Liver (tissue), 9 donors: ENCODE results near the gene VGF. TPM values are rescaled to one million over a fixed set of nuclear protein-coding genes. Genes with fewer than 3 reads are reported as not detected.

Experiments
- DNase-seq: peaks from one replicate; pipeline ENCODE4 v3.0.0-alpha.2; 2017; ENCODE audit warnings: low spot score
- H3K27ac ChIP-seq, 2 donors: one replicate each; pipeline ENCODE4 v1.7.0; 2013; ENCODE audit warnings: inconsistent platforms in 2 of 2, low read length in 2 of 2, control low read depth in 1 of 2, low read depth in 1 of 2, mild to moderate bottlenecking in 1 of 2
- H3K27me3 ChIP-seq, 4 donors: one replicate each; pipeline versions ENCODE4 v1.6.1 to v1.7.0; 2013; ENCODE audit warnings: low read length in 3 of 4, inconsistent platforms in 1 of 4, mild to moderate bottlenecking in 1 of 4, moderate library complexity in 1 of 4; ENCODE audit not compliant: control insufficient read depth in 4 of 4, insufficient read depth in 4 of 4
- H3K36me3 ChIP-seq, 4 donors: one replicate each; pipeline versions ENCODE4 v1.6.1 to v1.7.0; 2013; ENCODE audit warnings: low read length in 3 of 4, mild to moderate bottlenecking in 3 of 4, low read depth in 1 of 4, moderate library complexity in 1 of 4; ENCODE audit not compliant: control insufficient read depth in 4 of 4, insufficient read depth in 3 of 4
- H3K4me1 ChIP-seq, 4 donors: one replicate each; pipeline versions ENCODE4 v1.6.1 to v1.7.0; 2013; ENCODE audit warnings: low read length in 3 of 4, mild to moderate bottlenecking in 3 of 4, moderate library complexity in 1 of 4; ENCODE audit not compliant: control insufficient read depth in 4 of 4, insufficient read depth in 4 of 4
- H3K4me3 ChIP-seq, 3 donors: one replicate each; pipeline versions ENCODE4 v1.6.1 to v1.7.0; 2013; ENCODE audit warnings: low read length in 3 of 3, control low read depth in 1 of 3, low read depth in 1 of 3, mild to moderate bottlenecking in 1 of 3
- H3K9ac ChIP-seq, 2 donors: one replicate each; pipeline ENCODE4 v1.7.0; 2013; ENCODE audit warnings: low read length in 2 of 2, mild to moderate bottlenecking in 2 of 2, moderate library complexity in 2 of 2, control low read depth in 1 of 2, low read depth in 1 of 2
- H3K9me3 ChIP-seq, 4 donors: one replicate each; pipeline versions ENCODE4 v1.6.1 to v1.7.0; 2013; ENCODE audit warnings: low read length in 3 of 4; ENCODE audit not compliant: control insufficient read depth in 4 of 4
- ATF3 ChIP-seq: IDR thresholded peaks from 2 replicates; pipeline ENCODE4 v1.6.1; 2016; ENCODE audit warnings: antibody characterized with exemption
- CTCF ChIP-seq: fragments of 150-350 bp; IDR thresholded peaks from 2 replicates; pipeline ENCODE4 v1.5.1; 2017; ENCODE audit warnings: improper control_type of control experiment, low read depth, low read length; ENCODE audit not compliant: missing input control
- EGR1 ChIP-seq, 2 donors: IDR thresholded peaks; 2 replicates each; pipeline ENCODE4 v1.6.1; 2016 to 2018; ENCODE audit warnings: antibody characterized with exemption in 2 of 2, low read depth in 2 of 2
- FOXA1 ChIP-seq: IDR thresholded peaks from 2 replicates; pipeline ENCODE4 v1.6.1; 2016; ENCODE audit warnings: antibody characterized with exemption
- FOXA2 ChIP-seq: IDR thresholded peaks from 2 replicates; pipeline ENCODE4 v1.6.1; 2016; ENCODE audit warnings: antibody characterized with exemption
- GABPA ChIP-seq, 2 donors: IDR thresholded peaks in 1 of 2; conservative IDR thresholded peaks in 1 of 2; 2 replicates each; pipeline ENCODE4 v1.6.1; 2016; ENCODE audit warnings: antibody characterized with exemption in 2 of 2, mild to moderate bottlenecking in 1 of 2, moderate library complexity in 1 of 2
- HNF4A ChIP-seq, 2 donors: conservative IDR thresholded peaks; 2 replicates each; pipeline ENCODE4 v1.6.1; 2016; ENCODE audit warnings: antibody characterized with exemption in 2 of 2, mild to moderate bottlenecking in 2 of 2
- HNF4G ChIP-seq: IDR thresholded peaks from 2 replicates; pipeline ENCODE4 v1.6.1; 2016; ENCODE audit warnings: antibody characterized with exemption
- JUND ChIP-seq, 2 donors: IDR thresholded peaks; 2 replicates each; pipeline ENCODE4 v1.6.1; 2016; ENCODE audit warnings: antibody characterized with exemption in 2 of 2
- NR2F2 ChIP-seq: IDR thresholded peaks from 2 replicates; pipeline ENCODE4 v1.6.1; 2016; ENCODE audit warnings: antibody characterized with exemption
- RAD21 ChIP-seq, 2 donors: IDR thresholded peaks; 2 replicates each; pipeline ENCODE4 v1.6.1; 2016; ENCODE audit warnings: antibody characterized with exemption in 2 of 2, mild to moderate bottlenecking in 2 of 2
- SP1 ChIP-seq: IDR thresholded peaks from 2 replicates; pipeline ENCODE4 v1.6.1; 2018; ENCODE audit warnings: antibody characterized with exemption, mild to moderate bottlenecking
- TAF1 ChIP-seq: conservative IDR thresholded peaks from 2 replicates; pipeline ENCODE4 v1.6.1; 2016; ENCODE audit warnings: antibody characterized with exemption, mild to moderate bottlenecking
- YY1 ChIP-seq: IDR thresholded peaks from 2 replicates; pipeline ENCODE4 v1.6.1; 2016; ENCODE audit warnings: antibody characterized with exemption, mild to moderate bottlenecking
- ZBTB33 ChIP-seq: IDR thresholded peaks from 2 replicates; pipeline ENCODE4 v1.6.1; 2016; ENCODE audit warnings: antibody characterized with exemption
- WGBS: extraction: QIAGEN DNeasy Blood & Tissue Kit; methylation state at CpG from one replicate; pipeline ENCODE4 v1.1.7; 2013; 5-methylcytosine and 5-hydroxymethylcytosine counted together
- polyA plus RNA-seq, 2 donors: library from polyadenylated mRNA; stranded (reverse) in 1 of 2; unstranded in 1 of 2; fragments of 200-250 nt in 1 of 2; fragments of >200 nt in 1 of 2; fragmentation: Nextera tagmentation in 1 of 2; extraction: Ambion mirVana in 1 of 2; gene quantifications; one replicate each; pipeline versions ENCODE4 v1.2.1 to v1.2.3, GENCODE V29; 2013 to 2015
- total RNA-seq, 2 donors: library from RNA; depleted of rRNA; stranded (reverse); fragments of >200 nt; gene quantifications; one replicate each; pipeline ENCODE4 v1.2.3, GENCODE V29; 2014
- TF ChIP-seq, protein P1 (sequence below): IDR thresholded peaks from 2 replicates; pipeline ENCODE4 v1.6.1; 2016; ENCODE audit warnings: antibody characterized with exemption, mild to moderate bottlenecking
- TF ChIP-seq, protein P2 (sequence below): IDR thresholded peaks from 2 replicates; pipeline ENCODE4 v1.6.1; 2016; ENCODE audit warnings: antibody characterized with exemption
- donor health status: healthy.
- donor health status: healthy.
- donor health status: healthy.
- donor health status: healthy.
- donor health status: healthy.

The VGF gene
- total and polyA plus RNA-seq, 4 donors, result not detected

DNA sequence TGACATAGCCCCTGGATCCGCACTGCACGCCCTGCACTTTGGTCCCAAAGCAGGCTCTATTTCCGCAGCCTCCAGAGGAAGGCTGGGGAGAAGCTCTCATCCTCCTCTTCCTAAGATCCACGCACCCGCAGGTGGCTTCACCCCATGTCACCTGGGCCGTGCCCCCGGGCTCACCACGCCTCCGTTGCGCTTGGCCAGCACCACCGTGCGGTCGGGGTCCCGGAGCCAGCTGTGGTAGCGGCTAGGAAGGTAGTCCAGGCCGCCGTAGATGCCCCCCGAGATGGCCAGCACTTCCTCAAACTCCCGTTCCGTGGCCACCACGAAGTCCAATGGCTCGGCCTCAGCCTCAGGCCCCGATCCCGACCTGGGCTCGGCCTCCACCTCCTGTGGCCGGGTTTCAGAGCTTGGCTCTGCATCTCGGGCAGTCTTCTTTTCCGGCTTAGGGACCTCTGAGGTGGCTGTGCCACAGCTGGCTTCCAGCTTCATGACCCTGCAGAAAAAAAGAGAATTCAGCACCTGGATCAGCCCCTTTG lies 9.0 kb upstream of the VGF start:
- no peak overlapping the region for H3K27ac ChIP-seq
- no peaks in the 10 kb centered on the region for H3K36me3 ChIP-seq
- WGBS, result 22% methylated on average over 28 of the region's 28 CpGs
- no peak overlapping the region for H3K4me3 ChIP-seq
- TF ChIP-seq RAD21 (IDR thresholded peaks at IDR 0.05) (no peak), ATF3 (no peak), NR2F2 (no peak), FOXA2 (no peak), EGR1 (IDR thresholded peaks at IDR 0.05; ENCODE audit: low read depth in 2 of 2) (no peak), HNF4G (no peak), GABPA (IDR thresholded peaks at IDR 0.05 in 1 of 2, conservative IDR thresholded peaks at IDR 0.05 in 1 of 2) (no peak), CTCF (no peak), FOXA1 (no peak), TAF1 (no peak), JUND (IDR thresholded peaks at IDR 0.05) (no peak), SP1 (no peak), ZBTB33 (no peak), HNF4A (conservative IDR thresholded peaks at IDR 0.05) (no peak), YY1 (no peak)
- TF ChIP-seq, protein P1, sequence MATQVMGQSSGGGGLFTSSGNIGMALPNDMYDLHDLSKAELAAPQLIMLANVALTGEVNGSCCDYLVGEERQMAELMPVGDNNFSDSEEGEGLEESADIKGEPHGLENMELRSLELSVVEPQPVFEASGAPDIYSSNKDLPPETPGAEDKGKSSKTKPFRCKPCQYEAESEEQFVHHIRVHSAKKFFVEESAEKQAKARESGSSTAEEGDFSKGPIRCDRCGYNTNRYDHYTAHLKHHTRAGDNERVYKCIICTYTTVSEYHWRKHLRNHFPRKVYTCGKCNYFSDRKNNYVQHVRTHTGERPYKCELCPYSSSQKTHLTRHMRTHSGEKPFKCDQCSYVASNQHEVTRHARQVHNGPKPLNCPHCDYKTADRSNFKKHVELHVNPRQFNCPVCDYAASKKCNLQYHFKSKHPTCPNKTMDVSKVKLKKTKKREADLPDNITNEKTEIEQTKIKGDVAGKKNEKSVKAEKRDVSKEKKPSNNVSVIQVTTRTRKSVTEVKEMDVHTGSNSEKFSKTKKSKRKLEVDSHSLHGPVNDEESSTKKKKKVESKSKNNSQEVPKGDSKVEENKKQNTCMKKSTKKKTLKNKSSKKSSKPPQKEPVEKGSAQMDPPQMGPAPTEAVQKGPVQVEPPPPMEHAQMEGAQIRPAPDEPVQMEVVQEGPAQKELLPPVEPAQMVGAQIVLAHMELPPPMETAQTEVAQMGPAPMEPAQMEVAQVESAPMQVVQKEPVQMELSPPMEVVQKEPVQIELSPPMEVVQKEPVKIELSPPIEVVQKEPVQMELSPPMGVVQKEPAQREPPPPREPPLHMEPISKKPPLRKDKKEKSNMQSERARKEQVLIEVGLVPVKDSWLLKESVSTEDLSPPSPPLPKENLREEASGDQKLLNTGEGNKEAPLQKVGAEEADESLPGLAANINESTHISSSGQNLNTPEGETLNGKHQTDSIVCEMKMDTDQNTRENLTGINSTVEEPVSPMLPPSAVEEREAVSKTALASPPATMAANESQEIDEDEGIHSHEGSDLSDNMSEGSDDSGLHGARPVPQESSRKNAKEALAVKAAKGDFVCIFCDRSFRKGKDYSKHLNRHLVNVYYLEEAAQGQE, result no peak
- TF ChIP-seq, protein P2, sequence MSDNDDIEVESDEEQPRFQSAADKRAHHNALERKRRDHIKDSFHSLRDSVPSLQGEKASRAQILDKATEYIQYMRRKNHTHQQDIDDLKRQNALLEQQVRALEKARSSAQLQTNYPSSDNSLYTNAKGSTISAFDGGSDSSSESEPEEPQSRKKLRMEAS, result no peak
- H3K9me3 ChIP-seq, result no peaks in the 10 kb centered on the region
- DNase-seq, result no peak
- H3K4me1 ChIP-seq, result peaks cover 8 to 31% (median 16%) of the 10 kb centered on the region in 4 donors
- no peak overlapping the region for H3K9ac ChIP-seq
- peaks cover 6 to 15% (median 12%) of the 10 kb centered on the region in 4 donors for H3K27me3 ChIP-seq
